Pancreas (tissue), 10 donors: ENCODE measurements around the gene BRCA2. TPM values are rescaled to one million over a fixed set of nuclear protein-coding genes. Genes with fewer than 3 reads are reported as not detected.

Experiments used
- ATAC-seq, 4 donors: fragments of 200-7000 bp; cut with Tn5 transposase; one replicate each; pipeline versions ENCODE4 v1.8.0 to v1.9.1; 2020; ENCODE audit warnings: mild to moderate bottlenecking in 4 of 4, moderate library complexity in 4 of 4
- DNase-seq, 6 donors: peaks; one replicate each; pipeline ENCODE4 v3.0.0-alpha.2; 2020
- FAIRE-seq: peaks from 2 replicates; lab custom pipeline; 2012; peaks lifted over from hg19 to GRCh38; lab: Jason Lieb, UNC
- H3K27ac ChIP-seq, 4 donors: fragments of 200-600 bp; sonication (generic); 1 replicate in 3 of 4; 2 replicates in 1 of 4; pipeline versions ENCODE4 v1.5.0 to v1.8.0; 2020
- H3K27me3 ChIP-seq, 4 donors: fragments of 200-600 bp; one replicate each; pipeline ENCODE4 v1.8.0; 2021
- H3K36me3 ChIP-seq, 3 donors: fragments of 200-600 bp; sonication (generic) in 1 of 3; one replicate each; pipeline versions ENCODE4 v1.5.0 to v1.8.0; 2020 to 2021
- H3K4me1 ChIP-seq, 3 donors: fragments of 200-600 bp; one replicate each; pipeline ENCODE4 v1.8.0; 2021
- H3K4me3 ChIP-seq, 4 donors: fragments of 200-600 bp; sonication (generic) in 2 of 4; one replicate each; pipeline versions ENCODE4 v1.5.0 to v1.8.0; 2020 to 2021
- H3K9me3 ChIP-seq, 4 donors: fragments of 200-600 bp; one replicate each; pipeline ENCODE4 v1.8.0; 2021
- CTCF ChIP-seq, 4 donors: fragments of 200-600 bp; sonication (generic) in 3 of 4; IDR thresholded peaks; one replicate each; pipeline versions ENCODE4 v1.5.0 to v1.8.0; 2021; ENCODE audit warnings: antibody characterized with exemption in 4 of 4
- WGBS, 2 donors: extraction: QIAGEN DNeasy Blood & Tissue Kit; methylation state at CpG; one replicate each; pipeline ENCODE4 v1.1.7; 2013; 5-methylcytosine and 5-hydroxymethylcytosine counted together
- intact Hi-C, 3 donors: fragments of 100-400 bp; cut with DNase I; formaldehyde crosslinking; loops; one replicate each; pipeline versions ENCODE4 v1.11.1 to v1.14.2; 2022
- polyA plus RNA-seq, 2 donors: library from polyadenylated mRNA; stranded (reverse); fragments of 200-250 nt; gene quantifications; one replicate each; pipeline ENCODE4 v1.2.3, GENCODE V29; 2013
- total RNA-seq, 6 donors: library from RNA; stranded (reverse); fragmentation: NEBNext Ultra II Directional in 4 of 6; extraction: Animal tissue kit (Norgen Biotek cat#: 25700) in 4 of 6; gene quantifications; one replicate each; pipeline versions ENCODE4 v1.2.1 to v1.2.4, GENCODE V29; 2021 to 2023
- donor health status: healthy with polysubstance abuse.
- donor health status: DM: no; HTN: no; CAD: no; lungs with moderate emphysema.
- donor health status: DM: no; HTN: no; CAD: no.
- donor health status: control.
- donor health status: control.
- donor health status: Bipolar disorder and iron deficiency.
- donor health status: DM: yes; HTN: yes; CAD: no.
- donor health status: DM: no; HTN: no; CAD: no.
- donor health status: DM: no; HTN: no; CAD: no.
- donor health status: DM: yes; HTN: yes; CAD: no.

BRCA2 gene
- total and polyA plus RNA-seq, 8 donors = 0.07 to 1.4 (median 0.76) TPM

- Histone ChIP-seq H3K4me1 (peaks cover 0 to 3% (median 0%) of the 10 kb centered on the region in 3 donors), H3K4me3 (no peak overlapping the region), H3K9me3 (no peaks in the 10 kb centered on the region), H3K27ac (no peak overlapping the region), H3K36me3 (no peaks in the 10 kb centered on the region), H3K27me3 (no peaks in the 10 kb centered on the region)
- WGBS, 2 donors = 89 to 96% methylated on average over 3 of the region's 3 CpGs
- ATAC-seq (no peak), FAIRE-seq (no peak), DNase-seq (no peak)
- TF ChIP-seq CTCF (IDR thresholded peaks at IDR 0.05) = no peak
- intact Hi-C loops = no loop called here
Observed at GRCh38 chr13:32423592-32423991, 108.3 kb downstream of the BRCA2 start.

GRCh38 chr13:32425158-32425557, 109.8 kb downstream of the BRCA2 start:
- Histone ChIP-seq H3K4me3 (no peak overlapping the region), H3K9me3 (no peaks in the 10 kb centered on the region), H3K36me3 (no peaks in the 10 kb centered on the region), H3K27me3 (no peaks in the 10 kb centered on the region), H3K4me1 (peaks cover 0 to 9% (median 0%) of the 10 kb centered on the region in 3 donors), H3K27ac (no peak overlapping the region)
- ATAC-seq = no peak
- no peak for TF ChIP-seq CTCF (IDR thresholded peaks at IDR 0.05)
- no peak for FAIRE-seq
- intact Hi-C loops = no loop called here
- 87 to 93% methylated on average over 7 of the region's 7 CpGs for WGBS, 2 donors
- no peak for DNase-seq

- Histone ChIP-seq H3K4me1 (peaks cover 0 to 9% (median 0%) of the 10 kb centered on the region in 3 donors), H3K9me3 (no peaks in the 10 kb centered on the region), H3K27ac (peak overlapping the region; percentile 79 to 99 (median 90)), H3K4me3 (peak overlapping the region; percentile 70 to 85 (median 82)), H3K27me3 (no peaks in the 10 kb centered on the region), H3K36me3 (no peaks in the 10 kb centered on the region)
- intact Hi-C loops = no loop called here
- peak in 2 of 4 donors; percentile 12 to 29 for ATAC-seq
- TF ChIP-seq CTCF (IDR thresholded peaks at IDR 0.05) = no peak
- FAIRE-seq = no peak
- DNase-seq = peak in 1 of 6 donors; percentile 21
- 32 to 42% methylated on average over 19 of the region's 19 CpGs for WGBS, 2 donors
Observed at GRCh38 chr13:32426191-32426989, 111.1 kb downstream of the BRCA2 start.

- H3K27me3 ChIP-seq = no peaks in the 10 kb centered on the region
- peaks cover 0 to 9% (median 0%) of the 10 kb centered on the region in 3 donors for H3K4me1 ChIP-seq
- peak overlapping the region; percentile 70 to 85 (median 82) for H3K4me3 ChIP-seq
- 1% methylated on average over 58 to 90 of the region's 90 CpGs for WGBS, 2 donors
- intact Hi-C loops = no loop called here
- H3K9me3 ChIP-seq = no peaks in the 10 kb centered on the region
- peak overlapping the region; percentile 79 to 99 (median 90) for H3K27ac ChIP-seq
- DNase-seq = peak; percentile 61 to 85 (median 69)
- ATAC-seq = peak; percentile 44 to 64 (median 59)
- FAIRE-seq = no peak
- no peaks in the 10 kb centered on the region for H3K36me3 ChIP-seq
- TF ChIP-seq CTCF (IDR thresholded peaks at IDR 0.05) = no peak
Observed at GRCh38 chr13:32426990-32427851, 111.9 kb downstream of the BRCA2 start.
